ENCODE measurements around the gene TEX53.

- no peak for TF ChIP-seq CTCF (IDR thresholded peaks at IDR 0.05)
- TF ChIP-seq EP300 (IDR thresholded peaks at IDR 0.05): no peak
- TF ChIP-seq POLR2A (IDR thresholded peaks at IDR 0.05): no peak
Observed at GRCh38 chr9:114641967-114642366, 15.6 kb downstream of the TEX53 start.

All from ovary (tissue), 3 donors.